ENCODE results near the gene GABARAP.
"Not testable (repeated sequence)": the region's sequence is repeated elsewhere in the genome, so short reads cannot be mapped to it uniquely, and the experiment has no call there.

Gene GABARAP

DNA sequence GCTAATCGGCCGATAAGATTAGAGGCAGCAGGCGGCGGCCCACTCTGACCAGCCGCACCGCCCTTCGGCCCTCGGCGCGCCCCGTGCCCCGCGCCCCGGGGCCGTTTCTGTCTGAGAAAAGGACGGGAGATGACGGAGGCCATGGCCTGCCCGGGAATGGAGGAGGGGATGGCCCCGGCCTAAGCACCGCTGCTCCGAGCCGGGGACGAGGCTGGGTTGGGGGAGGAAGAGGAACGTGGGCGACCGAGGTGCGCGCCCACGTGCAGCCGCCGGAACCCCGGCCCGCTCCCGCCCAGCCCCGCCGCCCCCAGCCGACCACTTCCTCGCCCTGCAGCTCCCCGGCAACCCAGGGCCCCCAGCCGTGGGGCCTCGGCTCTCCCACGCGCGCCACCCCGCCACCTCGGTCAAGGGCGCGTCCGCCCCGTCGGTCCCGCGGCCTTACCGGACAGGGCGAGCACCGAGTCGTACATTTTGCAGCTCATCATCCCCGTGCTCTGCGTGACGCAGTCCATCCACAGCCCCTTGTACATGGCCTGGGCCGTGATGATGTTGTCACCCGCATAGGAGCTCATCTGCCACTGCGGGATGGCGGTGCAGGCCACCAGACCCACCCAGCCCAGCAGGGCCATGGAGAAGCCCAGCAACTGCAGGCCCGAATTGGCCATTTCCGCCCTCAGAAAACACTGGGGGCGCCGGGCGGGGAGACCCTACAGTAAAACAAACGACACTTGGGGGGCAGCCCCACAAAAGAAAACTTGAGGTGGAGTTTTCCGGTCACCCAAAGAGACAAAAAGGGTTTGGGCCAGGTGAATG is 19.3 kb upstream of the GABARAP start:
- in situ Hi-C loops (cut with HindIII; ENCODE audit: low sequenced_read_pairs): no loop called here

DNA sequence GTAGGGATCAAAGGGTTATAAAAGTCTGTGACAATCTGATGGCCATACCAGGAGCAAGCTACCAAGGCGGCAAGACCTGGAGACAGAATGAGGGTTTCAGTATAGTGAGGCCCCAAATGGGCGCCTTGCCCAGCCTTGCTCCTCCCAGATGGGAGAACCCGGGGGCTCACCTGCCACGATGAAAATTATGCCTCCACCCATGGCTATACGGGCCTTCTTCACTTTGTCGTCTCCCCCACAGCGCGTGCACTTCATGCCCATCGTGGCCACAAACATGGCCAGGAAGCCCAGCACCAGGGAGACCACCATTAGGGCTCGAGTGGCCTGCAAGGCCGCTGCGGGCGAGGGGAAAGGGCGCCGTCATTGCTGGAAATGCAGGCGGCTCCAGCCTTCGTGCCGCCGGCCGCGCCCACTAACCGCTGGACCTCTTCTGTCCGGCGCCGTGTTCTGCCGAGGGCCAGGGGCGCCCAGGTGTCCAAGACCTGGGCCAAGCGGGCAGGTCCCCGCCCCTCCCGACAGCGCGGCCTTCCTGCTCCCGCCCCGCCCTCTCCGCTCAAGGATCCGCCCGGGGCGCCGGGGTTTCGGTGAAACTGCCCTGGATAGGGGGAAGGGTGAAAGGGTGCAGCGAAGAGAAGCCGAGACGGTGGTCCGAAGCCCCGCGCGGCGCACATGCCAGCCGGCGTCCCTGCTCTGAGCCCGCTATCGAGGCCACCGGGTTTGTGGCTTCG is 18.6 kb upstream of the GABARAP start:
- in situ Hi-C loops (cut with HindIII; ENCODE audit: low sequenced_read_pairs): no loop called here

DNA sequence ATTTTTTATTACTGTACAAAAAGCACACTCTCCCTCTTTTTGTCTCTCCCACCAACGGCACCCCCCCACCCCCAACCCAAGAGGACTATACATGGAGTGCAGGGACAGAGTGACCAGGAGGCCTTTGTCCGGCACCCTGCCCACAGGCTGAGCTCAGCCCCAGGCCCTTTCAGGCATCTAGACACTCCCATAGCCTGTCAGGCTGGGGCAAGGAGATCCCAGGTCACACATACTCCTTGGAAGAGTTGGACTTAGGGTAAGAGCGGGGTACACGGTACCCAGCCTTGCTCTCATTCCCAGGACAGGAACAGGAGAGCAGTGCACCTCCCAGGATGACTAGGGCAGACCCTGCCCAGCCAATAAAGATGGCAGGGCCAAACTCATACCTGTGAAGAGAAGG is 17.9 kb upstream of the GABARAP start:
- in situ Hi-C loops (cut with HindIII; ENCODE audit: low sequenced_read_pairs): no loop called here

DNA sequence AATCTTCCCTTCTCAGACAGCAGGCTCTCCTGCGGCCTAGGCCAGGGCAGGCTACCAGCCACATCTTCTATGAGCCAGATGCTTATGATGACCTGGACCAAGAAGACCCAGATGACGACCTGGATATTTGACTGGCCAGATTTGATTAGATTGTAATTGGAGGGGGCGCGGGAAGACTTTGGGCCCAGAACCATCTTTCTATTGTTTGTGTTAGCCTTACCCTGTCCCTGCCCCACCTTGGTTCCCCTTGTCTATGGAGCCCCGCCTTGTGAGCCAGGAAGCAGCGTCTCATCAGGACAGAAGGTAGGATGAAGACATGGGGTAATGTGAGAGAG is 17.3 kb upstream of the GABARAP start:
- in situ Hi-C loops (cut with HindIII; ENCODE audit: low sequenced_read_pairs): no loop called here

DNA sequence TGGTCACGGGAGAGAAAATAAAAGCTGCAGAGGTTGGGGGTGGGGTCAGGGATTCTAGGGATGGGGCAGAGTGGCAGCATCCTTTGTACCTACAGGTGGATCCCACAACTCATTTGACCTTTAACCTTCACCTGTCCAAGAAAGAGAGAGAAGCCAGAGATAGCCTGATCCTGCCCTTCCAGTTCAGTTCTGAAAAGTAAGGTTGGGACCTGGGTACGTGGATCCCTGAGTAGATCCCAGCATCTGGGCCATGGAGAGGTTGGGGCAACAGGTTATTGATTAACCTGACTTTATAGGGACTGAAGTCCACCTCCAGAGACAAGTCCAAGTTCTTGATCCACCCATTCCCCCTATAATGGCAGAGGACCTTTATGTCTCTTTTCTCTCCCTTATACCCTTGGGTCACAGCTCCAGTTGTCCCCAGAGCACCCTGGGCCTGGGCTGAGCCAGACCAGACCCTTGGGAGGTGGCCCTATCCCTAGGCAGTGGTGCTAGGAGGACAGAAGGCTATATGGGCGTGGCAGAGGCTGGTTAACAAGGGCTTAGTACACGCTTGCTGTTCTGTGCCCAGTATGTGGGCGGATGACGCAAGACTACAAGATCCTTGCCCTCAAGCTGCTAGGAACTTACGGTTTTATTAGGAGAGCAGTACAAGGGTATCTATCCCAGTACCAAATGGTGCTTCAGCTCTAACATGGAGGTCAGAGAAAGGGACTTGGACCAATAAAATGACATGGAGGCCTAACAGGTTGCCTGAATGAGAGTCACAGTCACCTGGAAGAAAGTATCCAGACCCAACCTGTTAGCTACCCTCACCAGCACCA is 16.7 kb upstream of the GABARAP start:
- in situ Hi-C loops (cut with HindIII; ENCODE audit: low sequenced_read_pairs): no loop called here

DNA sequence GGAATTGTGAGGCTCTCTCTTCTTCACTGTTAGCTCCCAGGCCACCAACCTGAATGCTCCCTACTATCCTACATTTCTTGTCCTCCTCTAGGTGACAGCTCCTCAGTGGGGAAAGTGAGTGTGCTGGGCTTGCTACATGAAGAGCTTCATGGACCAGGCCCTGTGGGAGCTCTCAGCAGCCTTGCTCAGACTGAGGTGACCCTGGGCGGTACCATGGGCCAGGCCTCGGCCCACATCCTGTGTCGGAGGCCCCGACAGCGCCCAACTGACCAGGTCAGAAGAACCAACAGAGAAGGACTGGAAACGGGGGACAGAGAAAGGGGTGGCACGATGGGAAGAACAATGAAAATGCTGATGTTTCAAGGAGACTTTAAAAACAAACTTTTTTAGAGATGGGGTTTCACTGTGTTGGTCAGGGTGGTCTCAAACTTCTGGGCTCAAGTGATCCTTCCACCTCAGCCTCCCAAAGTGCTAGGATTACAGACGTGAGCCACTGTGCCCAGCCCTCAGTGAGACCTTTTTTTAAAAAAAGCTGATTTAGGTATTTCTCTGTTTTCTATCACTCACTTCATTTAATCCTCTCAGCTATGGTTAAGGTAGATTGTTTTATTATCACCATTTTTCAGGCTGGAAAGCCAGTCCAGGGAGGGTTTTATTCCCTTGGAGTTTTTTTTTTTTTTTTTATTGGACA is 14.7 kb upstream of the GABARAP start:
- in situ Hi-C loops (cut with HindIII; ENCODE audit: low sequenced_read_pairs): no loop called here

DNA sequence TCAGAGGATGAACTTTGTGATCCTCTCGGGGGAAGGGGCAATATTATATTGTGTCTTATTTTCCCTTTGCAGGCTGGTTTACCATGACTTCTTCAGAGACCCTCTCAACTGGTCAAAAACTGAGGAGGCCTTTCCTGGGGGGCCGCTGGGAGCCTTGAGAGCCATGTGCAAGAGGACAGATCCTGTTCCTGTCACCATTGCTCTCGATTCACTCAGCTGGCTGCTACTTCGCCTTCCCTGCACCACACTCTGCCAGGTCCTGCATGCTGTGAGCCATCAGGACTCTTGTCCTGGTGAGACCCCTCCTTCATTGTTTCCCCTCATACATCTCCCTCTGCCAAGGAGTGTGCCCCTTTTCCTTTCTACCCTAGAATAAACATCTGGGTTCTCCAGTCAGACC is 12.3 kb upstream of the GABARAP start:
- in situ Hi-C loops (cut with HindIII; ENCODE audit: low sequenced_read_pairs): no loop called here

DNA sequence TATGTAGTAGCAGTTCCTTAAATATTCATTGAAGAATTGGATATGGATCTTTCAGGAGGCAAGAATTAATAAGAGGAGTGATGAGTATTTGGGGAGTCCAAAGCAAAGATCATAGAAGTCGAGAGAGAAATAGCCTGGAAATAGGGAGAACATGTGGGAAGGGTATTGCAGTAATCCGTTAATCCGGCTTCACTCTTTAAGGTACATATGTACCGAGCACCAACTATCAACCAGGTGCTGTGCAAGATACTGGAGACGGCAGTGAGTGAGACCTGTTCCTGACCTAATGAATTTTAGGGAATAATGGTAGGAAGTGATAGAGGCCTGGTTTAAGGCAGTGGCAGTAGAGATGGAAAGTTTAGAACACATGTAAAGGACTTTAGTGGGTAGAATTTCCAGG is 10.8 kb upstream of the GABARAP start:
- in situ Hi-C loops (cut with HindIII; ENCODE audit: low sequenced_read_pairs): no loop called here

DNA sequence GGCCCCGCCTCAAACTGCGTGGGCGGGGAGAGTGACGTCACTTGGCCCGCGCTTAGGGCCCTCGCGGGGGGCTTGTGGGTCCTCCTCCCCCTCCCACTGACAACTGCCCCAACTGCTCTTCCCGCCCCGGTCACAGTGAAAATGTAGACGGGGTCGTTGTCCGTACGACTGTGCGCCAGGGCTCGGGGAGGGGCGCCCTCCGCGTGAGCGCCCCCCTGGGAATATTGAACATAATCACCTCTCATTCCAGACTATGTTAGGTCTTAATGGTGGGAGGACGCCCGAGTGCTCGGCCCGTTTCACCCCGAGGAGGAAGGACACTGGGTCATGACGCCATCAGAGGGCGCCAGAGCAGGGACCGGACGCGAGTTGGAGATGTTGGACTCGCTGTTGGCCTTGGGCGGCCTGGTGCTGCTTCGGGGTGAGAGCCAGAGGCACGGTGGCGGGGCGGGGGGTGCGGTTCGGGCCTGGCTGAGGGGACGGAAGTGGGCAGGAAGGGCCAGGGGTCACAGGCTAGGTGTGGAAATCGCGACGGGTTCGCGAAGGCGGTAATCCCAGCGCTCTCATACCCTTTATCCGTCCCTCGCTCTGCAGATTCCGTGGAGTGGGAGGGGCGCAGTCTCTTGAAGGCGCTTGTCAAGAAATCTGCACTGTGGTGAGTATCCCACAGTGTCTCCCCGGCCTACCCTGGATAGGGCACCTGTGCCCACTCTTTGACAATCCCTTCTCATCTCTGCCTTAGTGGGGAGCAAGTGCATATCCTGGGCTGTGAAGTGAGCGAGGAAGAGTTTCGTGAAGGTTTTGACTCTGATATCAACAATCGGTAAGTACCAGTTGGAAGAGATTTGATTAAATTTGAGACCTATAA is 10.2 kb upstream of the GABARAP start, which contains the start of gene ELP5:
Gene ELP5, plus strand, starts transcription at position 40 of the 868 bp plus-strand sequence. Its CDS starts 336 bp downstream, at position 376.
- in situ Hi-C loops (cut with HindIII; ENCODE audit: low sequenced_read_pairs): no loop called here

DNA sequence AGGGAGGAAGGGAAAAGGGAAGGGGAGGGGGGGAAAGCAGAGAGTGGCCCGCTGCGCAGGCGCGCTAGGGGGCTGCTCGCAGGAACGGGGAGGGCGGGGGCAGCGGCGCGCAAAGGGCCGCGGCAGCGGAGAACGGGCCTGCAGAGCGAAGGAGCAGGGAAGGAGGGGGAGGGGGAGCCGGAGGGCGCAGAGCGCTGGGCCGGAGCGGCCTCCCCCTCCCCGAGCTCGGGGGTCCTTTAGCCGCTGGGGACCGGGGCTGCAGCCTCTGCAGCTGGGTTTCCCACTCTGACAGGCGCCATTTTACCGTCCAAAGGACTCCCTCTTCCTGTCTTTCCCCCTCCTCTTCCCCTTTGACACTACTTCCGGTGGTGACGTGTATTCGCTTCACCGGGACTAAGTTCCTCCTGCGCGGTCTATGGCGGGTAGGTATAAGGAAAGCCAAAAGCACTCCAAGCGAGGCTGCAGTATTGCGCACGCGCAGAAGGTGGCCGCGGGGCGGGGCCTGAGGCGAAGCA is 9.5 kb upstream of the GABARAP start, which contains the start of gene CTDNEP1:
Gene CTDNEP1, minus strand, starts transcription at position 74 of the 515 bp plus-strand sequence. CDS start 438 bp downstream, outside the sequence.
- in situ Hi-C loops (cut with HindIII; ENCODE audit: low sequenced_read_pairs): no loop called here

DNA sequence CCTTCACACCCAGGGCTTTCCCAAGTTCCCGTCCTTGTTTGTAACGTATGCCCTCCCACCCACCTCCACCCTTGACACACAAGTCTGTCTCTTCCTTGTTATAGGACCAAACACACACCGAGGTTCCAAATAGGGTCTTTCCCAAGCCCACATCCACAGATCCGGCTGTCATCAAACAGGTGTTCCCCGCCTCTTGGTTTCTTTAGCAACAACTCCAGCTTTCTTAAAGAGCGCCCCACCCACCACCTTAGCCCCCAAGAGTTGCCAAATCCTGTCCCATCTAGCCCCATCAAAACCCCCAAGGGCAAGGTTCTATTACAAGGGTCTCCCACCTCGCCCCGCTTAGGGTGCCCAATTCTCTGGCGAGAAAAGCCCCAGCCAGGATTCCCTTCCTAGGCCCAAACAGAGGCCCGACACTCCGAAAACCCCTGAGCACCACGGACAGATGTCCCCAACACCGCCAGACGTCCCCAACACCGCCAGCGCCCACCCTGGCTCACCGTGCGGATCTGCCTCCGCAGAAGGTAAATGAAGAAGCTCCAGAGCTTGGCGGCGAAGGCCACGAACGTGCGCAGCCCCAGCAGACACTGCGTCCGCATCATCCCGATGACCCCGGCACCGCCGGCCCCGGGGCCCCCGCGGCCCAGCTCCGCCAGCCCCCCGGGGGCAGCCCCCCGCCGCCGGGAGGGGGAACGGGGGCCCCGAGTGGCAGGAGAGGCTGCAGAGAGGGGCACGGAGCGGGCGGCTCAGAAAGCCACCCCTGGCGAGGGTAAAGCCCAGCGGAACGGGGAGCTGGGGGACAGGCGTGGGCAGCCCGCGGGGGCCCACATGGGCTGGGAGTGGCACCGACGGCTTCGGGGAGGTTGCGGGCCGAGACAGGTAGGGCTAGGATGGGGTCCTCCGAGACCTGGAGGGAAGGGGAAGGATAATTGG is 8.7 kb upstream of the GABARAP start:
- in situ Hi-C loops (cut with HindIII; ENCODE audit: low sequenced_read_pairs): no loop called here

DNA sequence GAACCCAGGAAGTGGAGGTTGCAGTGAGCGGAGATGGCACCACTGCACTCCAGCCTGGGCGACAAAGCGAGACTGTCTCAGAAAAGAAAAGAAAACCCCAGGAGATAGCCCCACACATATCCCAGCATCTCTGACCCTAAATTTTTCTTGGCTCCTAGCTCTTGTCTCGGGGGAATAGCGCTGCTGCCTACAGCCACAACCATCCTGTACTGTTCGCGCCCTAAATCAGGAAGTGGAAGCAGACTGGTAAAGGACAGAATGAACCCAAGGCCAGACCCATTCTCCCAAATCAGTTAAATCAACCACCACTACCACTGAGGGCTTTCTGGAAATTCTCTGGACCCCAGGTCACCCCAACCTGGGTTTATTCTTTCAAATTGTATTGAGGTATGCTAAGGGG is 7.6 kb upstream of the GABARAP start:
- in situ Hi-C loops (cut with HindIII; ENCODE audit: low sequenced_read_pairs): no loop called here

DNA sequence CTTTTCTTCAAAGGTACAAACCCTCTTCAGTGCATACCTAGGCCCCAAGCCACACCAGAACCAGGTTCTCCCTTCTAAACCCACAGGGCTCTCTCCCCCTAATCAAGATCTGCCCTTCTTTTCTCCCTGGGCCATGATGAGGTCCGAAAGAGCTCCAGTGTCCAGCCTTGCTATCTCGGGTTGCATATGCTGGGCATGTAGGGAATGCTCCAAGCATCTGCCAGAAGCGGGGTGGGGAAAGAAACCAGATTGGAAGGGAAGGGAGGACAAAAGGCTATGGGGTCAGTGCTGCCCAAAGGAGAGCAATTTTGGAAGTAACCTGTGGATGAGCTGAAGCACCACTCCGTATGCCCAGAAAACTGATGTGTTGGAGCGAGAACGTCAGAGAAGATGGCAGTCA is 7.0 kb upstream of the GABARAP start:
- in situ Hi-C loops (cut with HindIII; ENCODE audit: low sequenced_read_pairs): no loop called here

DNA sequence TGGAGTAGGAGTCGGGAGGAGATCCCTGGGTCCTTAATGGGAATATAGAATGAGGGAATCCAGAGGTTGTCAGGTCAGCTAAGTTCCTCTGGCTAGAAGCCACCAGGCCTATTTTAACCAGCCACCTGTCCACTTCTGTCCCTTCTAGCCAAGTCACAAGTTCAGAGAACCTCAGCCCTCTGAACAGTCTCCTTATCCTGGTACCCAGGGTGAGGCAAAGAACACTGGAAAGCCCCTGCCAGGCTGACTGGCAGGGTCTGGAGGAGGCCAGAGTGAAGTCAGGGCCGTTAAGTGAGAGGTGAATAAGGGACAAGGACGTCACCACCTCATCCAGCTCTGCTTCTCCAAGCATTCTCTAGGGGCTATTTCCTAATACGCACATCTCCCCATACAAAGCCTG is 6.5 kb upstream of the GABARAP start:
- in situ Hi-C loops (cut with HindIII; ENCODE audit: low sequenced_read_pairs): no loop called here

DNA sequence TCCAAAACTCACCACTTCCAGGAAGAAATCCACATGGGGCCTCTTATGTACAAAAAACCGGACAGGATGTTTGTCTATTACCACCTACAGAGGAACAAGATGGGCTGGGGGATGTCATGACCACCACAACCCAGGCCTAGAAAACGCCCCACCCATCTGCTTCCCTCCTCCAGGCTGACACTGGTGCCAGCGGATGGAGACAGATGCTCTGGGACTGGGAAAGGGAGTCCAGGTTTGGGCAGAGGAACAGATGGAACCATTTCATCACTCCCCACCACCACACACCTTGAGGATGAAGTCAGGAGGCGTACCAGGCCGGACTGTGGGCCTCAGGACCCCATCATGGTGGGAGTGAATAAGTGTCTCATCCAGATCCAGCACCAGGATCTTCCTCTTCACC is 4.5 kb upstream of the GABARAP start:
- in situ Hi-C loops (cut with HindIII; ENCODE audit: low sequenced_read_pairs): no loop called here

DNA sequence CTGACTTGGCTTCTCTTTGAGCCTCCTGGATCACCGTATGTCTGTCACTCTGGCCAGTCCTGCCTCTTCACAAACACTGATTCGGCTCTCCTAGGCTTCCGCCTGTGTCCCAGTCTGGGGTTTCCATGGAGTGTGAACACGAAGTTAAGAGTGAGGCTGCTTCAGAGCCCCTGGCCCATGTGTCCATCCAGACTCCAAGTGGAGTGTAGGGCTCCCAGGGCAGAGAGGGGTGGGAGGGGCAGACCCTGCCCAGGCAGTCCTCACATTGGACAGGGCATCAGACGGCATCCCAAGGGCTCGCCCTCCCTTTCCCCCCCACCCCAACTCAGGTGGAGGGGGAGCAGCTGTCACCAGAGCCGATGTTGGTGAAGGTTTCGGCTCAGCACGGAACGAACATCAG is 1.6 kb upstream of the GABARAP start:
- in situ Hi-C loops (cut with HindIII; ENCODE audit: low sequenced_read_pairs): not testable (repeated sequence)

DNA sequence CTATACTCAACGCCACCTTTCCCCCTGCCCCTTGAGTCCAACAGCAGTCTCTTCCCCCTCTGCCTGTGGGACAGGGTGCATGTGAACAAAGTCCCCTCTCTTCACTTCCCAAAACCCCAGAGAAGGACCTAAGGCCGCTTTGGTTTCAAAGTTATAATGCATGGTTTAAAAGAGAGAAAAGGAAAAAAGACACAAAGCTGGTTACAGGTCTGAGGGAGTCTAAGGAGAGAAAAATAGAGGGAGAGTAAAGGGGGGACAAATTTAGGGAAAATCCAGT is 1.1 kb upstream of the GABARAP start:
- in situ Hi-C loops (cut with HindIII; ENCODE audit: low sequenced_read_pairs): no loop called here

DNA sequence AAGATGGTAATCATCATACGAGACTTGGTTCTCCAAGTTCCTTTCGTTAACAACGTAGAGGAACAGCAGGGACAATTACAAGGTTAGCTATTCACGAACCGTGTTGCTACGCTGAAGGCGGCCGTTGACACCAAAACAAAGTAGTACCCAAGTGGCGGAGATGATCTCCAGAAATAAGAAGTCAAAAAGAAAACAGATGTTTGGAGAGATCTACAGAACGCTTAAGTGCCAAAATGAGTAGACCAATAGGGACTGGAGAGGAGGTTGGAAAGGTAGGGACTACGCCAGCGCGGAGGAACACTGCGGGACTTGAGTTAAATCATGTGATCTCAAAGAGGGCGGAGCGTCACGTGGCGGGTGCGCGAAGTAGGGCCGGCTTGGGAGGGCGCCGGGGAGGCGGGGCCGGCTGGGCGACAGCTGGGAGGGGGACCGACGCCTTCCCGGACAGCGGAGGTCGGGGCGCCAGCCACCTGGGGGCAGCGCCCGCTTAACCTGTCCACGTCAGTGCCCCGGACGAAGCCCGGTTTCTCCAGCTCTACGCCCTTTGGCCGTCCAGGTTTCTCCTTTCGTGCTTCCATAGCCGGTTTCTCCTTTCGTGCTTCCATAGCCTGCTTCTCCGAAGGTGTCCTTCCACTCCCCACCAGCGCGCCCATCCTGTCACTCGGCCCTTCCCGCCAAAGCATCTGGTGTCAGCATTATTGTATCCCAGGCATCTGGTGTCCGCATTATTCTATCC is 636 bp upstream of the GABARAP start:
- in situ Hi-C loops (cut with HindIII; ENCODE audit: low sequenced_read_pairs): no loop called here

Data from DLD1 (cell line).